OCI-LY1 (cell line): Measurements from ENCODE around the gene PDGFD.

Source experiments
- CTCF ChIP-seq: fragments of 200-600 bp; sonication (generic), shearing (Covaris generic); IDR thresholded peaks from 2 replicates; pipeline ENCODE4 v1.5.1; 2017; ENCODE audit warnings: mild to moderate bottlenecking, antibody characterized with exemption, low read length, moderate library complexity, mixed read lengths
- EZH2 ChIP-seq: fragments of 200-600 bp; sonication (generic), shearing (Covaris generic); IDR thresholded peaks from 2 replicates; pipeline ENCODE4 v1.8.0; 2017; ENCODE audit warnings: borderline replicate concordance, mixed run types, mild to moderate bottlenecking, antibody characterized with exemption, low read length, moderate library complexity, mixed read lengths

GRCh38 chr11:103875855-103876510 is 288.0 kb downstream of the PDGFD start:
- TF ChIP-seq CTCF (no peak), EZH2 (no peak)
